GM12865 (cell line): ENCODE data around the gene NEDD9.

Experiments
- DNase-seq: peaks from one replicate; pipeline ENCODE4 v3.0.0; 2010; ENCODE audit warnings: low read depth
- H3K4me3 ChIP-seq: 2 replicates; pipeline ENCODE4 v1.5.1; 2011; ENCODE audit warnings: mild to moderate bottlenecking, low read depth, low read length, control low read depth
- CTCF ChIP-seq: IDR thresholded peaks from 2 replicates; pipeline ENCODE4 v1.5.1; 2011; ENCODE audit warnings: low read length, control low read depth, low read depth, inconsistent platforms; ENCODE audit not compliant: insufficient read depth; ENCODE audit errors: missing control alignments

NEDD9 gene

GRCh38 chr6:11197175-11197536 is 35.3 kb downstream of the NEDD9 start:
- no peak for TF ChIP-seq CTCF
- no peak for DNase-seq
- no peak overlapping the region for H3K4me3 ChIP-seq

GRCh38 chr6:11196511-11197174 is 35.8 kb downstream of the NEDD9 start:
- no peak for DNase-seq
- H3K4me3 ChIP-seq: no peak overlapping the region
- no peak for TF ChIP-seq CTCF

- no peak for DNase-seq
- TF ChIP-seq CTCF: no peak
- no peak overlapping the region for H3K4me3 ChIP-seq
These were observed 37.9 kb downstream of the NEDD9 start for GRCh38 chr6:11194356-11195218.

GRCh38 chr6:11193434-11193833 is 39.0 kb downstream of the NEDD9 start:
- no peak for DNase-seq
- no peak overlapping the region for H3K4me3 ChIP-seq
- TF ChIP-seq CTCF: no peak

GRCh38 chr6:11192167-11192566 is 40.3 kb downstream of the NEDD9 start:
- no peak overlapping the region for H3K4me3 ChIP-seq
- TF ChIP-seq CTCF: no peak
- no peak for DNase-seq

GRCh38 chr6:11190625-11191245 is 41.7 kb downstream of the NEDD9 start:
- TF ChIP-seq CTCF: no peak
- DNase-seq: no peak
- H3K4me3 ChIP-seq: no peak overlapping the region
